Progenitor cell of endocrine pancreas (in vitro differentiated cells): ENCODE results near the gene GKN2. TPM values are rescaled to one million over a fixed set of nuclear protein-coding genes. Genes with fewer than 3 reads are reported as not detected.

Experiments used
- DNase-seq: peaks from one replicate; pipeline ENCODE4 v3.0.0; 2021; ENCODE audit warnings: low spot score; ENCODE audit not compliant: unreplicated experiment
- H3K27ac Mint-ChIP-seq: 2 replicates; pipeline ENCODE4 v1.8.0; 2021; ENCODE audit warnings: mild to moderate bottlenecking, moderate library complexity, mixed read lengths
- H3K27me3 Mint-ChIP-seq: 2 replicates; pipeline ENCODE4 v1.8.0; 2021; ENCODE audit warnings: mixed read lengths
- H3K36me3 Mint-ChIP-seq: 2 replicates; pipeline ENCODE4 v1.8.0; 2022; ENCODE audit warnings: mixed read lengths; ENCODE audit not compliant: insufficient read depth
- H3K4me1 Mint-ChIP-seq: 2 replicates; pipeline ENCODE4 v1.8.0; 2021; ENCODE audit warnings: low read depth, mixed read lengths
- H3K4me3 Mint-ChIP-seq: 2 replicates; pipeline ENCODE4 v1.8.0; 2021; ENCODE audit warnings: low read depth, mild to moderate bottlenecking, moderate library complexity, mixed read lengths
- H3K9me3 Mint-ChIP-seq: 2 replicates; pipeline ENCODE4 v1.8.0; 2021; ENCODE audit warnings: low read depth, mixed read lengths
- total RNA-seq: library from RNA; stranded (reverse); gene quantifications from 2 replicates; pipeline ENCODE4 v1.2.1, GENCODE V29; 2021
- TF ChIP-seq, protein P1 (sequence below): fragments of 200-600 bp; sonication (generic); IDR thresholded peaks from one replicate; pipeline ENCODE4 v1.5.0; 2021; ENCODE audit warnings: antibody characterized with exemption, mild to moderate bottlenecking; ENCODE audit not compliant: unreplicated experiment

Gene GKN2
- total RNA-seq, 1 donor from 2014 or later: not detected

DNA sequence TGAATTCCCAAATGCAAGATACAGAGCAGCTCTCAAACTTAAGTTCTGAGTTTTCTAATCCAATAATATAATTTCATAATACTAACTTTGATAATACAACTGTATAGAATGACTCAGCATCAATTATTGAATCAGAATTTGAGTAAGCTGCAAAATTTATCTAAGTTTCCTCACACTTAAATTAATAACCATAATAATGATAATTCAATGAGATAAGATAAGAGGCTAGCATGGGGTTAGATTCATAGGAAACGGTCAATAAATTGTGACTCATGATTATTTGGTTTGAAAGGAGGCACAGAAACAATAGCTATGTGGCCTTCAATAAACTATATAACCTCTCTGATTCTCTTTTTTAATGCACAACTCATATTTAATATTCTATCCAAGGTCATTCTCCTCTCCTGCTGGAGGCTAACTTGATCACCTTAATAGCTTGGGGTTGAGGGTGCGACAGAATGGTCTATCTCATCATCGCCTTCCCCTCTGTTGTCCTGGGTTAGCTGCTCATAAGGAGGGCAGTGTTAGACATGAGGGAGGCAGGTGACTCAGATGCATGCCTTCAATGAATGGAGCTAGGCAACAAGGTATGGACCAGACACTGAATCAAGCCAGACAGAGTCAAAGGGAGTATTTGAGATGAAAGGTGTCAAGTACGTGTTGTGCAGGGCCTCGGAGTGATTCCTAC is 45.3 kb downstream of the GKN2 start:
- H3K27me3 Mint-ChIP-seq: no peaks in the 10 kb centered on the region
- DNase-seq: no peak
- no peak overlapping the region for H3K27ac Mint-ChIP-seq
- no peak overlapping the region for H3K4me3 Mint-ChIP-seq
- H3K36me3 Mint-ChIP-seq: peaks cover 2% of the 10 kb centered on the region
- TF ChIP-seq, protein P1, sequence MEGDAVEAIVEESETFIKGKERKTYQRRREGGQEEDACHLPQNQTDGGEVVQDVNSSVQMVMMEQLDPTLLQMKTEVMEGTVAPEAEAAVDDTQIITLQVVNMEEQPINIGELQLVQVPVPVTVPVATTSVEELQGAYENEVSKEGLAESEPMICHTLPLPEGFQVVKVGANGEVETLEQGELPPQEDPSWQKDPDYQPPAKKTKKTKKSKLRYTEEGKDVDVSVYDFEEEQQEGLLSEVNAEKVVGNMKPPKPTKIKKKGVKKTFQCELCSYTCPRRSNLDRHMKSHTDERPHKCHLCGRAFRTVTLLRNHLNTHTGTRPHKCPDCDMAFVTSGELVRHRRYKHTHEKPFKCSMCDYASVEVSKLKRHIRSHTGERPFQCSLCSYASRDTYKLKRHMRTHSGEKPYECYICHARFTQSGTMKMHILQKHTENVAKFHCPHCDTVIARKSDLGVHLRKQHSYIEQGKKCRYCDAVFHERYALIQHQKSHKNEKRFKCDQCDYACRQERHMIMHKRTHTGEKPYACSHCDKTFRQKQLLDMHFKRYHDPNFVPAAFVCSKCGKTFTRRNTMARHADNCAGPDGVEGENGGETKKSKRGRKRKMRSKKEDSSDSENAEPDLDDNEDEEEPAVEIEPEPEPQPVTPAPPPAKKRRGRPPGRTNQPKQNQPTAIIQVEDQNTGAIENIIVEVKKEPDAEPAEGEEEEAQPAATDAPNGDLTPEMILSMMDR: no peak
- peaks cover 19% of the 10 kb centered on the region for H3K9me3 Mint-ChIP-seq
- H3K4me1 Mint-ChIP-seq: peaks cover 7% of the 10 kb centered on the region

DNA sequence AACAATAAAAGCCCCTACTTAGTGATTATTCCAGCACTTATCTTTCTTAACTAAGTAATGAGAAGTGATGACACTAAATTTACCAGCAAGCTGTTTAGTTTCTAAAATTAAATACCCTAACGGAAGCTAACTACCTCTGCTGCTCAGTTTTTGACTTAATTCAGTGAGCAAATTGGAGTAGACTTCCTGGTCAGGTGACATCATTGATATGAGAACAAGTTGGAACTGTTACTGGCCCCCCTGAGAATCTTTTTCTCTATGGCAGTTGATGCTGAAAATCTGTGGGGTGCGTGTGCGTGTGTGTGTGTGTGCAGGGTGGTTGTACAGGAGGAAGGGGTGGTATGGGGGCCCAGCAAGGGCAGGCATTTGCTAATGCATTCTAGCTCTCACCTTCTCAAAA is 46.0 kb downstream of the GKN2 start:
- Mint-ChIP-seq H3K4me1 (peaks cover 7% of the 10 kb centered on the region), H3K4me3 (no peak overlapping the region), H3K9me3 (peaks cover 26% of the 10 kb centered on the region), H3K36me3 (peaks cover 2% of the 10 kb centered on the region), H3K27me3 (no peaks in the 10 kb centered on the region), H3K27ac (no peak overlapping the region)
- no peak for DNase-seq
- TF ChIP-seq, protein P1: no peak

DNA sequence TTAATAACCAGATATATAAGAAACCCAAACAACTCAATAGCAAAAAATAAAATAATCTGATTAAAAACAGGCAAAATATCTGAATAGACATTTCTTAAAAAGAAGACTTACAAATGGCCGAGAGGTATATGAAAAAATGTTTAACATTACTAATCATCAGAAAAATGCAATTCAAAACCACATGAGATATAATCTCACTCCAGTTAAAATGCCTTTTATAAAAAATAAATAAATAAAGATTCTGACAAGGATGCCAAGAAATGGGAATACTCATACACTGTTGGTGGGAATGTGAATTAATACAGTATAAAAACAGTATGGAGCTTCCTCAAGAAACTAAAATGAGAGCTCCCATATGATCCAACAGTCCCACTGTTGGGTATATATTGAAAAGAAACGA is 47.6 kb downstream of the GKN2 start:
- Mint-ChIP-seq H3K27ac (no peak overlapping the region), H3K9me3 (peaks cover 32% of the 10 kb centered on the region), H3K36me3 (peaks cover 2% of the 10 kb centered on the region), H3K4me3 (no peak overlapping the region), H3K27me3 (no peaks in the 10 kb centered on the region), H3K4me1 (peaks cover 5% of the 10 kb centered on the region)
- TF ChIP-seq, protein P1: no peak
- no peak for DNase-seq

DNA sequence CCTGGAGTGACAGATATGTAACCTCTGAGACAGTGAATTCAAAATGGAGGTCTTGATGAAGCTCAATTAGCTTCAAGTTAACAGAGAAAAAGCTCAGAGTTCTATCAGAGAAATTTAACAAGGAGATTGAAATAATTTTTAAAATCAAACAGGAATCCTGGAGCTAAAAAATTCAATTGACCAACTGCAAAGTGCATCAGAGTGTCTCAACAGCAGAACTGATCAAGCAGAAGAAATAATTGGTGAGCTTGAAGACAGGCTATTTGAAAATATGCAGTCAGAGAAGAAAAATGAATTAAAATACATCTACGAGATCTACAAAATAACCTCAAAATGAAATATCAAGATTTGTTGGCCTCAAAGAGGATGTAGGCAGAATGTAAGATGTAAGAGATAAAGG is 51.1 kb downstream of the GKN2 start:
- Mint-ChIP-seq H3K9me3 (peaks cover 32% of the 10 kb centered on the region), H3K4me1 (no peaks in the 10 kb centered on the region), H3K27ac (no peak overlapping the region), H3K27me3 (no peaks in the 10 kb centered on the region), H3K36me3 (peaks cover 2% of the 10 kb centered on the region), H3K4me3 (no peak overlapping the region)
- DNase-seq: no peak
- TF ChIP-seq, protein P1: no peak

DNA sequence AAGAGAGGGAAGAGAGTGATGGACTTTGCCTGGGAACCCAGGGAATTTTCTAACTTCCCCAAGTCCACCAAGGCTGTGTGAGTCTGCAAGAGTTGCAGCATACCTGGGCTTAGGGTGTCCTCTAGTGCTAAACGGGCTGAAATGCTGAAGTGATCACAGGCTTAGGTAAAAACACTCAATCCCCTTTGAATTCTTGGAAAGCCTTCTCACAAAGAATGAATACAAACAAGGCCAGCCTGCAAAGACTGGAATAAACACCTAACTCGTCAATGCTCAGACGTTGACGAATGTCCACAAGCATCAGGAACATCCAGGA is 51.5 kb downstream of the GKN2 start:
- no peaks in the 10 kb centered on the region for H3K27me3 Mint-ChIP-seq
- H3K4me1 Mint-ChIP-seq: no peaks in the 10 kb centered on the region
- DNase-seq: no peak
- no peak overlapping the region for H3K4me3 Mint-ChIP-seq
- H3K9me3 Mint-ChIP-seq: peaks cover 32% of the 10 kb centered on the region
- H3K27ac Mint-ChIP-seq: no peak overlapping the region
- TF ChIP-seq, protein P1: peak; percentile 19
- peaks cover 2% of the 10 kb centered on the region for H3K36me3 Mint-ChIP-seq
